GM12878 (cell line): Measurements from ENCODE around the gene PHF20. TPM values are rescaled to one million over a fixed set of nuclear protein-coding genes. Genes with fewer than 3 reads are reported as not detected.
"Not testable (repeated sequence)": the region's sequence is repeated elsewhere in the genome, so short reads cannot be mapped to it uniquely, and the experiment has no call there.

ENCODE experiments used
- ATAC-seq: fragments of 200-7000 bp; cut with Tn5 transposase; 3 replicates; pipeline ENCODE4 v1.9.1; 2020; ENCODE audit warnings: mild to moderate bottlenecking, moderate library complexity
- BruUV-seq: library from RNA; stranded (reverse); fragments of 400-500 nt; replicated peaks from 2 replicates; lab custom pipeline; 2021; lab: Mats Ljungman, UMichigan
- CTCF ChIA-PET: fragments of 300-600 bp; sonication (Branson Sonifier 250); formaldehyde crosslinking; extraction: SDS; loops from one replicate; lab custom pipeline; 2021; ENCODE audit warnings: inconsistent platforms; lab: Yijun Ruan, JAX
- POLR2A ChIA-PET: fragments of 350-600 bp; formaldehyde crosslinking; extraction: SDS; loops from one replicate; lab custom pipeline; 2021; ENCODE audit warnings: inconsistent platforms; lab: Charles Lee
- RAD21 ChIA-PET: fragments of 300-600 bp; sonication (Branson Sonifier 250); formaldehyde crosslinking; loops from one replicate; lab custom pipeline; 2023; ENCODE audit warnings: antibody characterized with exemption; ENCODE audit not compliant: unreplicated experiment; lab: Charles Lee
- SMC1A ChIA-PET: fragments of 300-600 bp; sonication (Branson Sonifier 250); formaldehyde crosslinking; loops from one replicate; lab custom pipeline; 2023; ENCODE audit not compliant: unreplicated experiment, uncharacterized antibody; lab: Charles Lee
- DNase-seq: peaks from one replicate; pipeline ENCODE4 v3.0.0-alpha.2; 2011; ENCODE audit warnings: low read depth, low spot score
- FAIRE-seq: peaks from 3 replicates; lab custom pipeline; 2011; peaks lifted over from hg19 to GRCh38; lab: Jason Lieb, UNC
- H2AFZ ChIP-seq: 2 replicates; pipeline ENCODE4 v1.6.0; 2011; ENCODE audit warnings: low read depth, low read length, control low read depth; ENCODE audit not compliant: control insufficient read depth
- H3K27ac ChIP-seq: 2 replicates; pipeline ENCODE4 v1.5.1; 2011; ENCODE audit warnings: control low read depth; ENCODE audit not compliant: control insufficient read depth, insufficient read depth
- H3K27me3 ChIP-seq, 2 experiments: replicated peaks in 1 of 2; 2 replicates each; pipeline versions ENCODE4 v1.6.0 to v1.6.1; 2011; ENCODE audit warnings: low read length in 1 of 2; ENCODE audit not compliant: control insufficient read depth in 2 of 2, insufficient read depth in 2 of 2
- H3K36me3 ChIP-seq, 2 experiments: 2 replicates each; pipeline ENCODE4 v1.5.1; 2011; ENCODE audit warnings: low read length in 1 of 2; ENCODE audit not compliant: control insufficient read depth in 2 of 2, insufficient read depth in 2 of 2
- H3K4me1 ChIP-seq: 2 replicates; pipeline ENCODE4 v1.6.1; 2011; ENCODE audit warnings: mild to moderate bottlenecking, low read length, moderate library complexity, mixed read lengths; ENCODE audit not compliant: control insufficient read depth, insufficient read depth
- H3K4me2 ChIP-seq: 2 replicates; pipeline ENCODE4 v1.6.0; 2011; ENCODE audit warnings: control low read depth; ENCODE audit not compliant: control insufficient read depth, insufficient read depth
- H3K4me3 ChIP-seq: fragments of 200-600 bp; sonication (generic); 2 replicates; pipeline ENCODE4 v1.5.1; 2016
- H3K79me2 ChIP-seq: 2 replicates; pipeline ENCODE4 v1.6.0; 2011; ENCODE audit warnings: low read length; ENCODE audit not compliant: control insufficient read depth, insufficient read depth
- H3K9ac ChIP-seq: 2 replicates; pipeline ENCODE4 v1.8.0; 2011; ENCODE audit warnings: low read length, control low read depth, mixed read lengths; ENCODE audit not compliant: control insufficient read depth, insufficient read depth
- H3K9me3 ChIP-seq: replicated peaks from 3 replicates; pipeline ENCODE4 v1.5.1; 2011; ENCODE audit warnings: mild to moderate bottlenecking, low read length; ENCODE audit not compliant: control insufficient read depth, insufficient read depth
- H4K20me1 ChIP-seq: 2 replicates; pipeline ENCODE4 v1.6.0; 2011; ENCODE audit not compliant: control insufficient read depth, insufficient read depth
- BHLHE40 ChIP-seq, 2 experiments: fragments of 450-650 bp in 1 of 2; IDR thresholded peaks; 2 replicates each; pipeline ENCODE4 v1.6.1; 2011 to 2017; ENCODE audit warnings: low read depth in 2 of 2, borderline replicate concordance in 1 of 2, improper control_type of control experiment in 1 of 2, low read length in 1 of 2, mild to moderate bottlenecking in 1 of 2
- PAX5 ChIP-seq: IDR thresholded peaks from 2 replicates; pipeline ENCODE4 v1.6.1; 2011; ENCODE audit warnings: low read depth, low read length, borderline replicate concordance
- SMAD1 ChIP-seq: fragments of 450-650 bp; IDR thresholded peaks from 2 replicates; pipeline ENCODE4 v1.6.1; 2018; ENCODE audit warnings: mild to moderate bottlenecking, low read depth; ENCODE audit not compliant: partially characterized antibody
- SMARCA5 ChIP-seq: fragments of 450-650 bp; IDR thresholded peaks from 2 replicates; pipeline ENCODE4 v1.6.1; 2017; ENCODE audit warnings: mild to moderate bottlenecking
- ZBED1 ChIP-seq: IDR thresholded peaks from 2 replicates; pipeline ENCODE4 v1.6.1; 2016; ENCODE audit warnings: borderline replicate concordance
- WGBS: methylation state at CpG from one replicate; pipeline ENCODE4 v1.1.6; 2016; ENCODE audit warnings: low lambda C conversion rate; ENCODE audit not compliant: insufficient replicate concordance, insufficient coverage; ENCODE audit errors: missing lambda C conversion rate; 5-methylcytosine and 5-hydroxymethylcytosine counted together
- in situ Hi-C: fragments of 300-500 bp; cut with MboI; formaldehyde crosslinking; loops from 9 replicates; pipeline ENCODE4 v1.14.3; 2018; ENCODE audit warnings: mixed read lengths
- intact Hi-C: fragments of 100-400 bp; cut with micrococcal nuclease; formaldehyde crosslinking; loops from one replicate; pipeline ENCODE4 v1.14.2; 2022; ENCODE audit not compliant: unreplicated experiment
- polyA plus RNA-seq, 11 experiments: library from polyadenylated mRNA; depleted of rRNA in 4 of 11; unstranded in 6 of 11; stranded (reverse) in 5 of 11; fragments of >200 nt; fragmentation: Nextera tagmentation in 4 of 11; fragmentation: Illumina TruSeq in 1 of 11; extraction: Ambion mirVana in 4 of 11; extraction: Trizol in 1 of 11; gene quantifications; 1 replicate in 1 of 11; 2 replicates in 10 of 11; pipeline versions ENCODE4 v1.2.1 to v1.2.3, GENCODE V29; 2011 to 2016; ENCODE audit warnings: inconsistent platforms in 2 of 11, missing spikeins in 2 of 11, low read depth in 1 of 11
- total RNA-seq, 4 experiments: library from RNA; depleted of rRNA in 3 of 4; stranded (reverse); fragments of >200 nt in 3 of 4; fragmentation: Illumina TruSeq in 1 of 4; extraction: Trizol in 1 of 4; gene quantifications; 2 replicates each; pipeline versions ENCODE4 v1.2.1 to v1.2.3, GENCODE V29; 2013 to 2021

PHF20 gene
- total and polyA plus RNA-seq, 10 of the 15 experiments (the other 5 are each of a cell fraction or from before 2014, with no cell fraction given), result 31.6 to 91.2 (median 46.8) TPM

DNA sequence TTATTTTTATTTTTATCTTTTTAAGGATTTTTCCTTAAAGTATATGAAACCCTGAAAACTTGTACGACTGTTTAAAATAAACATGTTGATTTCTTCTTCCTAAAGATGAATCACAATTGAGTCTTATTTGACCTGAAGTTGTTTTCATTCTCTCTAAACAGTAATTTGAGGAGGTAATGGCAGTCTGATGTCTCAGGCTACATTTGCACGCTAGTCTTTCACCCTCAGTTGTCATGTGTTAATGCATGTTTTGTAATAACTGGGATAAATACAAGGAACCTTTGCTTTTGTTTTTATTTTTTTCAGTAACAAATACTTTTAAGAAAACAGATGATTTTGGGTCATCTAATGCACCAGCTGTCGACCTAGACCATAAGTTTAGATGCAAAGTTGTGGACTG, 127.2 kb downstream of the PHF20 start:
- Histone ChIP-seq H4K20me1 (peaks cover 3% of the 10 kb centered on the region; the same call in 1 of the 2 replicates), H3K9me3 (no peaks in the 10 kb centered on the region), H2AFZ (no peak overlapping the region), H3K4me3 (no peak overlapping the region), H3K27ac (no peak overlapping the region), H3K9ac (no peak overlapping the region), H3K4me2 (no peak overlapping the region), H3K36me3 (peaks cover 0 to 7% of the 10 kb centered on the region in 2 experiments; a peak in 1 of 4 replicates), H3K27me3 (no peaks in the 10 kb centered on the region), H3K79me2 (no peaks in the 10 kb centered on the region; the same call in 1 of the 2 replicates), H3K4me1 (peaks cover 18% of the 10 kb centered on the region)
- WGBS, result 79% methylated on average over 3 of the region's 3 CpGs
- ATAC-seq, result no peak
- POLR2A ChIA-PET, result no interaction called here
- CTCF ChIA-PET, result no interaction called here
- SMC1A ChIA-PET, result interaction anchor here (0.6 kb wide), 1 partner anchor 372 kb away, joined by 3 read pairs; no protein-coding TSS in a partner anchor
- intact Hi-C loops, result no loop called here
- in situ Hi-C loops, result no loop called here
- RAD21 ChIA-PET, result no interaction called here
- no TSS peak for BruUV-seq
- no peak for FAIRE-seq
- TF ChIP-seq ZBED1 (no peak), SMARCA5 (no peak), PAX5 (no peak), BHLHE40 (IDR thresholded peaks at IDR 0.05; ENCODE audit: borderline replicate concordance in 1 of 2, low read depth in 2 of 2, low read length in 1 of 2) (no peak), SMAD1 (no peak)
- DNase-seq, result no peak

DNA sequence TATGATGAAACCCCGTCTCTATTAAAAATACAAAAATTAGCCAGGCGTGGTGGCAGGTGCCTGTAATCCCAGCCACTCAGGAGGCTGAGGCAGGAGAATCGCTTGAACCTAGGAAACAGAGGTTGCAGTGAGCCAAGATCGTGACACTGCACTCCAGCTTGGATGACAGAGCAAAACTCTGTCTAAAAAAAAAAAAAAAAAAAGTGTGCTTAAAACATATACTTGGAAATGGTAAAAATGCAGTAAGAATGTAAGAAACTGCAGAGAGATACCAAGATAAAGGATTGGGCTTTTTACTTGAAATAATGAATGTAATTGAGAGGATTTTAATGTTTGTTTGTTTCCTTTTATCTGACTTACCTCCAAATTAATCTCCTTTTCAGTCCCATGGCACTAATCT, 129.4 kb downstream of the PHF20 start:
- H3K79me2 ChIP-seq, H3K27ac ChIP-seq, BruUV-seq, H2AFZ ChIP-seq, intact Hi-C loops, H4K20me1 ChIP-seq, CTCF ChIA-PET, H3K27me3 ChIP-seq, H3K4me1 ChIP-seq, H3K4me2 ChIP-seq, POLR2A ChIA-PET, H3K4me3 ChIP-seq, H3K9me3 ChIP-seq, H3K9ac ChIP-seq, in situ Hi-C loops, ATAC-seq, FAIRE-seq, DNase-seq: not testable (repeated sequence)
- H3K36me3 ChIP-seq, result peaks cover 0 to 12% of the 10 kb centered on the region in 2 experiments; a peak in 1 of 4 replicates
- SMC1A ChIA-PET, result interaction anchor here (1.3 kb wide), 1 partner anchor 8 kb away, joined by 4 read pairs; no protein-coding TSS in a partner anchor
- RAD21 ChIA-PET, result interaction anchor here (0.6 kb wide), 1 partner anchor 224 kb away, joined by 4 read pairs; no protein-coding TSS in a partner anchor
- 100% methylated on average over 3 of the region's 4 CpGs for WGBS
